Prostate gland (tissue), 2 donors: Measurements from ENCODE around the gene NUP50. TPM values are rescaled to one million over a fixed set of nuclear protein-coding genes. Genes with fewer than 3 reads are reported as not detected.

Experiments
- DNase-seq: peaks from one replicate; pipeline ENCODE4 v3.0.0-alpha.2; 2019; ENCODE audit warnings: low spot score
- H3K27ac ChIP-seq, 2 donors: fragments of 200-600 bp; sonication (generic); 2 replicates each; pipeline ENCODE4 v1.5.1; 2017 to 2019
- H3K27me3 ChIP-seq: fragments of 200-600 bp; sonication (generic); replicated peaks from 2 replicates; pipeline ENCODE4 v1.5.1; 2019; ENCODE audit not compliant: insufficient read depth
- H3K36me3 ChIP-seq, 2 donors: fragments of 200-600 bp; sonication (generic); 1 replicate in 1 of 2; 2 replicates in 1 of 2; pipeline versions ENCODE4 v1.5.1 to v1.8.1; 2017 to 2019
- H3K4me1 ChIP-seq: fragments of 200-600 bp; sonication (generic); replicated peaks from 2 replicates; pipeline ENCODE4 v1.5.1; 2019
- H3K4me3 ChIP-seq, 2 donors: fragments of 200-600 bp; sonication (generic); 2 replicates each; pipeline ENCODE4 v1.5.1; 2017 to 2019
- H3K9me3 ChIP-seq: fragments of 200-600 bp; sonication (generic); 2 replicates; pipeline ENCODE4 v1.5.1; 2017
- CTCF ChIP-seq, 4 experiments: fragments of 200-600 bp in 2 of 4; fragments of 450-650 bp in 2 of 4; sonication (generic) in 2 of 4; IDR thresholded peaks; 1 replicate in 3 of 4; 2 replicates in 1 of 4; pipeline ENCODE4 v1.5.1; 2016 to 2019; ENCODE audit warnings: antibody characterized with exemption in 4 of 4, mild to moderate bottlenecking in 2 of 4, moderate library complexity in 2 of 4
- POLR2A ChIP-seq: fragments of 450-650 bp; IDR thresholded peaks from one replicate; pipeline ENCODE4 v1.6.1; 2016; ENCODE audit warnings: antibody characterized with exemption, mild to moderate bottlenecking
- POLR2AphosphoS5 ChIP-seq: sonication (generic); formaldehyde crosslinking; IDR thresholded peaks from one replicate; pipeline ENCODE4 v1.6.1; 2017; ENCODE audit warnings: antibody characterized with exemption
- WGBS: methylation state at CpG from one replicate; pipeline ENCODE4 v1.1.5; 2018; 5-methylcytosine and 5-hydroxymethylcytosine counted together
- intact Hi-C: fragments of 100-400 bp; cut with DNase I; formaldehyde crosslinking; loops from one replicate; pipeline ENCODE4 v1.14.2; 2022
- total RNA-seq, 2 donors: library from RNA; depleted of rRNA; stranded (reverse); fragments of >200 nt; gene quantifications; one replicate each; pipeline ENCODE4 v1.1.0, GENCODE V29; 2016

Gene NUP50
- total RNA-seq, 2 donors from 2014 or later = 51.4 to 101 TPM

GRCh38 chr22:45180146-45180679, 16.5 kb downstream of the NUP50 start:
- WGBS = 77% methylated on average over 14 of the region's 14 CpGs
- H3K4me1 ChIP-seq = no peaks in the 10 kb centered on the region
- intact Hi-C loops = no loop called here
- H3K27me3 ChIP-seq = no peaks in the 10 kb centered on the region
- H3K36me3 ChIP-seq = peaks cover 0 to 7% of the 10 kb centered on the region in 2 donors
- H3K4me3 ChIP-seq = no peak overlapping the region
- H3K27ac ChIP-seq = no peak overlapping the region
- DNase-seq = no peak
- H3K9me3 ChIP-seq = no peaks in the 10 kb centered on the region
- TF ChIP-seq POLR2AphosphoS5 (no peak), CTCF (IDR thresholded peaks at IDR 0.05) (no peak), POLR2A (no peak)

- 96% methylated on average over 4 of the region's 4 CpGs for WGBS
- TF ChIP-seq POLR2A = no peak
- no peak for TF ChIP-seq CTCF (IDR thresholded peaks at IDR 0.05)
- no peak for TF ChIP-seq POLR2AphosphoS5
- intact Hi-C loops = no loop called here
These were observed 17.5 kb downstream of the NUP50 start for GRCh38 chr22:45181240-45181639.

GRCh38 chr22:45181766-45182165, 18.0 kb downstream of the NUP50 start:
- WGBS = 93% methylated on average over 2 of the region's 2 CpGs

More at GRCh38 chr22:45181240-45181639, 17.5 kb downstream of the NUP50 start:
- no peak for DNase-seq
- H3K27ac ChIP-seq = no peak overlapping the region
- no peaks in the 10 kb centered on the region for H3K4me1 ChIP-seq
- H3K9me3 ChIP-seq = no peaks in the 10 kb centered on the region
- H3K27me3 ChIP-seq = no peaks in the 10 kb centered on the region
- no peak overlapping the region for H3K4me3 ChIP-seq
- H3K36me3 ChIP-seq = no peaks in the 10 kb centered on the region

GRCh38 chr22:45183974-45184373, 20.2 kb downstream of the NUP50 start:
- Histone ChIP-seq H3K27ac (no peak overlapping the region), H3K4me3 (no peak overlapping the region), H3K27me3 (no peaks in the 10 kb centered on the region), H3K36me3 (no peaks in the 10 kb centered on the region), H3K9me3 (no peaks in the 10 kb centered on the region), H3K4me1 (no peaks in the 10 kb centered on the region)
- DNase-seq = no peak
- intact Hi-C loops = no loop called here
- TF ChIP-seq POLR2AphosphoS5 (no peak), POLR2A (no peak), CTCF (IDR thresholded peaks at IDR 0.05) (no peak)
- 86% methylated on average over 13 of the region's 13 CpGs for WGBS

More at GRCh38 chr22:45181766-45182165, 18.0 kb downstream of the NUP50 start:
- Histone ChIP-seq H3K27ac (no peak overlapping the region), H3K4me3 (no peak overlapping the region), H3K4me1 (no peaks in the 10 kb centered on the region), H3K9me3 (no peaks in the 10 kb centered on the region), H3K36me3 (no peaks in the 10 kb centered on the region), H3K27me3 (no peaks in the 10 kb centered on the region)
- intact Hi-C loops = no loop called here
- TF ChIP-seq POLR2A = no peak
- no peak for TF ChIP-seq POLR2AphosphoS5
- no peak for TF ChIP-seq CTCF (IDR thresholded peaks at IDR 0.05)
- DNase-seq = no peak
